K562 (cell line): ENCODE measurements around the gene SLC24A3. TPM values are rescaled to one million over a fixed set of nuclear protein-coding genes. Genes with fewer than 3 reads are reported as not detected.

Source experiments
- ATAC-seq: fragments of 200-7000 bp; cut with Tn5 transposase; 3 replicates; pipeline ENCODE4 v1.9.1; 2020; ENCODE audit warnings: moderate library complexity
- BruUV-seq: library from RNA; stranded (reverse); fragments of 400-500 nt; replicated peaks from 2 replicates; lab custom pipeline; 2021; lab: Mats Ljungman, UMichigan
- CTCF ChIA-PET: fragments of 300-600 bp; formaldehyde crosslinking; extraction: SDS; loops from one replicate; lab custom pipeline; 2021; ENCODE audit warnings: low intra/inter-chr PET ratio; lab: Yijun Ruan, JAX
- POLR2A ChIA-PET: fragments of 300-600, 350-650 bp; sonication (Branson Sonifier 250); formaldehyde crosslinking; extraction: SDS; loops from one replicate; lab custom pipeline; 2021; ENCODE audit warnings: antibody characterized with exemption, inconsistent platforms; lab: Yijun Ruan, JAX
- DNase-seq, 4 experiments: peaks; one replicate each; pipeline versions ENCODE4 v3.0.0 to v3.0.0-alpha.2; 2011 to 2018; ENCODE audit warnings: low spot score in 3 of 4, mixed read lengths in 3 of 4; ENCODE audit errors: extremely low read depth in 1 of 4
- FAIRE-seq: peaks from 2 replicates; lab custom pipeline; 2011; peaks lifted over from hg19 to GRCh38; lab: Jason Lieb, UNC
- H2AFZ ChIP-seq: 2 replicates; pipeline ENCODE4 v1.6.0; 2011; ENCODE audit warnings: low read depth, low read length, control low read depth, inconsistent platforms
- H3K27ac ChIP-seq: fragments of 200-600 bp; 3 replicates; pipeline ENCODE4 v1.8.0; 2011; ENCODE audit warnings: low read depth, mild to moderate bottlenecking, control low read depth, inconsistent platforms, low read length, moderate library complexity, mixed read lengths; ENCODE audit errors: extremely low read depth
- H3K27me3 ChIP-seq, 2 experiments: fragments of 300-600 bp in 1 of 2; 2 replicates in 1 of 2; 3 replicates in 1 of 2; pipeline versions ENCODE4 v1.6.0 to v1.8.0; 2011; ENCODE audit warnings: inconsistent platforms in 2 of 2, low read length in 2 of 2, mild to moderate bottlenecking in 1 of 2, mixed read lengths in 1 of 2, moderate library complexity in 1 of 2; ENCODE audit not compliant: control insufficient read depth in 2 of 2, insufficient read depth in 2 of 2
- H3K36me3 ChIP-seq: fragments of 300-600 bp; 3 replicates; pipeline ENCODE4 v1.8.0; 2011; ENCODE audit warnings: mild to moderate bottlenecking, low read length, inconsistent platforms; ENCODE audit not compliant: control insufficient read depth, insufficient read depth
- H3K4me1 ChIP-seq, 2 experiments: fragments of 200-600 bp in 1 of 2; replicated peaks in 1 of 2; 2 replicates in 1 of 2; 3 replicates in 1 of 2; pipeline versions ENCODE4 v1.5.1 to v1.8.0; 2011; ENCODE audit warnings: inconsistent platforms in 2 of 2, low read length in 2 of 2, mild to moderate bottlenecking in 1 of 2, mixed read lengths in 1 of 2, moderate library complexity in 1 of 2; ENCODE audit not compliant: control insufficient read depth in 2 of 2, insufficient read depth in 2 of 2
- H3K4me2 ChIP-seq: 2 replicates; pipeline ENCODE4 v1.6.1; 2011; ENCODE audit warnings: low read length, control low read depth, inconsistent platforms, mixed read lengths; ENCODE audit not compliant: insufficient read depth
- H3K4me3 ChIP-seq: fragments of 200-600 bp; sonication (generic), shearing (Covaris generic); 2 replicates; pipeline ENCODE4 v1.5.1; 2016; ENCODE audit warnings: control low read depth, inconsistent platforms
- H3K79me2 ChIP-seq: fragments of 200-600 bp; 3 replicates; pipeline ENCODE4 v1.8.0; 2011; ENCODE audit warnings: low read length, inconsistent platforms; ENCODE audit not compliant: control insufficient read depth, insufficient read depth
- H3K9ac ChIP-seq, 2 experiments: 2 replicates each; pipeline versions ENCODE4 v1.6.0 to v1.6.1; 2011; ENCODE audit warnings: low read depth in 2 of 2, low read length in 2 of 2, control low read depth in 1 of 2, inconsistent platforms in 1 of 2, mild to moderate bottlenecking in 1 of 2, mixed read lengths in 1 of 2; ENCODE audit not compliant: insufficient read depth in 1 of 2
- H3K9me1 ChIP-seq: one replicate; pipeline ENCODE4 v1.6.0; 2011; ENCODE audit warnings: inconsistent platforms, mild to moderate bottlenecking, low read length, moderate library complexity; ENCODE audit not compliant: control insufficient read depth, insufficient read depth
- H3K9me3 ChIP-seq: replicated peaks from 2 replicates; pipeline ENCODE4 v1.5.1; 2011; ENCODE audit warnings: low read depth, low read length, inconsistent platforms; ENCODE audit not compliant: control insufficient read depth, insufficient read depth
- H4K20me1 ChIP-seq: replicated peaks from 2 replicates; pipeline ENCODE4 v1.6.1; 2011; ENCODE audit warnings: low read length, inconsistent platforms, mixed read lengths; ENCODE audit not compliant: control insufficient read depth, insufficient read depth
- ARHGAP35 ChIP-seq: fragments of 450-650 bp; IDR thresholded peaks from 2 replicates; pipeline ENCODE4 v1.6.1; 2018; ENCODE audit not compliant: partially characterized antibody
- CEBPB ChIP-seq: fragments of 450-650 bp; IDR thresholded peaks from 2 replicates; pipeline ENCODE4 v1.6.1; 2016; ENCODE audit warnings: missing genetic modification characterization, missing compliant biosample characterization
- HNRNPK ChIP-seq: fragments of 200-400 bp; formaldehyde crosslinking; IDR thresholded peaks from one replicate; pipeline ENCODE4 v1.6.1; 2018; ENCODE audit warnings: mild to moderate bottlenecking, low read depth, low read length; ENCODE audit not compliant: poor library complexity, severe bottlenecking
- KAT7 ChIP-seq: sonication (generic); formaldehyde crosslinking; IDR thresholded peaks from 2 replicates; pipeline ENCODE4 v1.8.0; 2022; ENCODE audit warnings: missing genetic modification reagents, mild to moderate bottlenecking, borderline replicate concordance
- NCOA1 ChIP-seq: fragments of 450-650 bp; IDR thresholded peaks from 2 replicates; pipeline ENCODE4 v1.6.1; 2016; ENCODE audit warnings: low read depth
- PHB2 ChIP-seq: fragments of 450-650 bp; IDR thresholded peaks from 2 replicates; pipeline ENCODE4 v1.6.1; 2017; ENCODE audit warnings: low read depth
- POLR3A ChIP-seq: IDR thresholded peaks from 2 replicates; pipeline ENCODE4 v1.6.1; 2011; ENCODE audit warnings: borderline replicate concordance, mild to moderate bottlenecking, moderate library complexity; ENCODE audit not compliant: insufficient read length, insufficient read depth; ENCODE audit errors: extremely low read depth
- SNIP1 ChIP-seq: fragments of 450-650 bp; IDR thresholded peaks from 2 replicates; pipeline ENCODE4 v1.7.1; 2017; ENCODE audit warnings: low read depth, mild to moderate bottlenecking
- ZNF124 ChIP-seq: sonication (generic); formaldehyde crosslinking; IDR thresholded peaks from 2 replicates; pipeline ENCODE4 v1.8.1; 2022; ENCODE audit warnings: missing genetic modification reagents
- ZNF263 ChIP-seq: sonication (generic); formaldehyde crosslinking; IDR thresholded peaks from 2 replicates; pipeline ENCODE4 v1.8.0; 2022; ENCODE audit warnings: mild to moderate bottlenecking, missing genetic modification reagents, borderline replicate concordance
- ZNF354B ChIP-seq: fragments of 250-450 bp; sonication (Bioruptor Pico); IDR thresholded peaks from 2 replicates; pipeline ENCODE4 v1.4.0; 2020
- WGBS: fragments of 100-300 bp; shearing (Covaris generic); methylation state at CpG from one replicate; pipeline ENCODE4 v1.1.6; 2016; ENCODE audit warnings: low coverage, mixed read lengths; ENCODE audit not compliant: insufficient coverage; ENCODE audit errors: missing lambda C conversion rate; 5-methylcytosine and 5-hydroxymethylcytosine counted together
- in situ Hi-C: fragments of 300-500 bp; cut with MboI; formaldehyde crosslinking; loops from 4 replicates; pipeline ENCODE4 v1.15.0; 2018; ENCODE audit warnings: inconsistent platforms, mixed read lengths
- intact Hi-C: fragments of 100-400 bp; cut with micrococcal nuclease; formaldehyde crosslinking; loops from 2 replicates; pipeline ENCODE4 v1.14.2; 2022
- polyA plus RNA-seq, 8 experiments: library from polyadenylated mRNA; depleted of rRNA in 4 of 8; stranded (reverse) in 5 of 8; unstranded in 3 of 8; fragments of >200 nt; fragmentation: Nextera tagmentation in 2 of 8; fragmentation: Illumina TruSeq in 1 of 8; extraction: Ambion mirVana in 2 of 8; extraction: Trizol in 1 of 8; gene quantifications; 2 replicates each; pipeline versions ENCODE4 v1.2.1 to v1.2.3, GENCODE V29; 2011 to 2014; ENCODE audit warnings: inconsistent platforms in 1 of 8, missing spikeins in 1 of 8
- total RNA-seq, 7 experiments: library from RNA; depleted of rRNA in 6 of 7; stranded (reverse); fragments of >200 nt in 6 of 7; fragmentation: Illumina TruSeq in 2 of 7; extraction: Trizol in 2 of 7; gene quantifications; 2 replicates each; pipeline versions ENCODE4 v1.2.1 to v1.2.3, GENCODE V29; 2011 to 2021; ENCODE audit warnings: low replicate concordance in 1 of 7
- TF ChIP-seq, protein P1 (sequence below): sonication (generic); formaldehyde crosslinking; IDR thresholded peaks from 2 replicates; pipeline ENCODE4 v1.8.1; 2022; ENCODE audit warnings: missing genetic modification reagents
- TF ChIP-seq, protein P2 (sequence below): fragments of 450-650 bp; IDR thresholded peaks from 2 replicates; pipeline ENCODE4 v1.7.1; 2018; ENCODE audit warnings: mild to moderate bottlenecking, low read depth; ENCODE audit not compliant: partially characterized antibody

SLC24A3 gene
- total and polyA plus RNA-seq, 9 of the 15 experiments (the other 6 are each of a cell fraction or from before 2014, with no cell fraction given), result not detected

DNA sequence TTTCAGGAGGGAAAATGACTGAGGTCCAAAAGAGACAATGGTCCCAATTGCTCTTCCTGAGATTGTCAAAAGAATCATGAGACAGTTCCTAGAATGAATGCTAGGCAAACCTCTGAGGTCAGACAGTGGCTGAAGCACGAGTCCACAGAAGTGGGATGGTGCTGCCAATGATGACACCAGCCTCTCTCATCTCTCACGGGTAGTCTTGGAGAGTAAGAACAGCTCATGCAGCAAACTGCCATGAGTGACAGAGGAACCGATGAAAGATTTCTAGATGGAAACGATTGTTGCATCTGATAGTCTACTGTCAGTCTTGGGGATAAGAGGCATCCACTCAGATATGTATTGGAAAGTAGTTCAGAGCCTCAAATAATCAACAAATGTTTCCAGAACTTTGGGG is 188.7 kb downstream of the SLC24A3 start:
- no TSS peak for BruUV-seq
- FAIRE-seq, result no peak
- intact Hi-C loops, result no loop called here

DNA sequence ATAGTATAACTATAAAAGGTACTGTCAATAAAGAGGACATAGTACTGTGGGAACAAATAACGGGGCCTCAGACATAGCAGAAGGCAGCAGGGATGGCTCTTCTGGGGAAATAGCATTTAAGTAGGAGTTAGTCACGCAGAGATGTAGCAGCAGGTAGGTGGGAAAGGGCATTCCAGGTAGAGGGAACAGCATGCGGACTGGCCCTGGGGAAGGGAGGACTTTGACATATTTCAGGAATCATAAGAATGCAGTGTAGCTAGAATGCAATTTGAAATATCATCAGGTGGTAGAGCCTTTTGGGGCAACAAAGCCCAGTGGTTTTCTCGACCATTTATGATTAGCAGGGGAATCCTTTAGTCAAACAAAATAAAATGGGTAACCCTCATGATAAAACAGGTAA is 191.1 kb downstream of the SLC24A3 start:
- in situ Hi-C loops (no loop called here), intact Hi-C loops (no loop called here)
- ATAC-seq (no peak), DNase-seq (no peak), FAIRE-seq (no peak)
- Histone ChIP-seq H3K9me1 (no peaks in the 10 kb centered on the region), H3K9ac (no peak overlapping the region), H3K9me3 (no peaks in the 10 kb centered on the region), H3K36me3 (no peaks in the 10 kb centered on the region), H2AFZ (no peak overlapping the region), H3K4me2 (no peak overlapping the region), H3K27me3 (no peaks in the 10 kb centered on the region), H4K20me1 (no peaks in the 10 kb centered on the region), H3K79me2 (no peaks in the 10 kb centered on the region), H3K27ac (no peak overlapping the region), H3K4me1 (no peaks in the 10 kb centered on the region), H3K4me3 (no peak overlapping the region)
- ChIA-PET CTCF (no interaction called here), POLR2A (no interaction called here)
- 0% methylated on average over 3 of the region's 4 CpGs for WGBS
- BruUV-seq, result no TSS peak
- TF ChIP-seq PHB2 (no peak), ZNF263 (CRISPR knock-in tag) (no peak), CEBPB (tag) (no peak), NCOA1 (no peak), POLR3A (no peak), ARHGAP35 (no peak), HNRNPK (no peak), SNIP1 (no peak), KAT7 (no peak), ZNF124 (CRISPR knock-in tag) (no peak)
- TF ChIP-seq, protein P1, sequence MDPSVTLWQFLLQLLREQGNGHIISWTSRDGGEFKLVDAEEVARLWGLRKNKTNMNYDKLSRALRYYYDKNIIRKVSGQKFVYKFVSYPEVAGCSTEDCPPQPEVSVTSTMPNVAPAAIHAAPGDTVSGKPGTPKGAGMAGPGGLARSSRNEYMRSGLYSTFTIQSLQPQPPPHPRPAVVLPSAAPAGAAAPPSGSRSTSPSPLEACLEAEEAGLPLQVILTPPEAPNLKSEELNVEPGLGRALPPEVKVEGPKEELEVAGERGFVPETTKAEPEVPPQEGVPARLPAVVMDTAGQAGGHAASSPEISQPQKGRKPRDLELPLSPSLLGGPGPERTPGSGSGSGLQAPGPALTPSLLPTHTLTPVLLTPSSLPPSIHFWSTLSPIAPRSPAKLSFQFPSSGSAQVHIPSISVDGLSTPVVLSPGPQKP, result no peak
- TF ChIP-seq, protein P2, sequence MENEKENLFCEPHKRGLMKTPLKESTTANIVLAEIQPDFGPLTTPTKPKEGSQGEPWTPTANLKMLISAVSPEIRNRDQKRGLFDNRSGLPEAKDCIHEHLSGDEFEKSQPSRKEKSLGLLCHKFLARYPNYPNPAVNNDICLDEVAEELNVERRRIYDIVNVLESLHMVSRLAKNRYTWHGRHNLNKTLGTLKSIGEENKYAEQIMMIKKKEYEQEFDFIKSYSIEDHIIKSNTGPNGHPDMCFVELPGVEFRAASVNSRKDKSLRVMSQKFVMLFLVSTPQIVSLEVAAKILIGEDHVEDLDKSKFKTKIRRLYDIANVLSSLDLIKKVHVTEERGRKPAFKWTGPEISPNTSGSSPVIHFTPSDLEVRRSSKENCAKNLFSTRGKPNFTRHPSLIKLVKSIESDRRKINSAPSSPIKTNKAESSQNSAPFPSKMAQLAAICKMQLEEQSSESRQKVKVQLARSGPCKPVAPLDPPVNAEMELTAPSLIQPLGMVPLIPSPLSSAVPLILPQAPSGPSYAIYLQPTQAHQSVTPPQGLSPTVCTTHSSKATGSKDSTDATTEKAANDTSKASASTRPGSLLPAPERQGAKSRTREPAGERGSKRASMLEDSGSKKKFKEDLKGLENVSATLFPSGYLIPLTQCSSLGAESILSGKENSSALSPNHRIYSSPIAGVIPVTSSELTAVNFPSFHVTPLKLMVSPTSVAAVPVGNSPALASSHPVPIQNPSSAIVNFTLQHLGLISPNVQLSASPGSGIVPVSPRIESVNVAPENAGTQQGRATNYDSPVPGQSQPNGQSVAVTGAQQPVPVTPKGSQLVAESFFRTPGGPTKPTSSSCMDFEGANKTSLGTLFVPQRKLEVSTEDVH, result no peak

More for the DNA sequence above, 188.7 kb downstream of the SLC24A3 start:
- 0% methylated on average over 3 of the region's 4 CpGs for WGBS
- Histone ChIP-seq H3K27me3 (no peaks in the 10 kb centered on the region), H3K9me1 (no peaks in the 10 kb centered on the region), H3K36me3 (no peaks in the 10 kb centered on the region), H2AFZ (no peak overlapping the region), H3K27ac (no peak overlapping the region), H4K20me1 (no peaks in the 10 kb centered on the region), H3K4me1 (no peaks in the 10 kb centered on the region), H3K4me2 (no peak overlapping the region), H3K9me3 (no peaks in the 10 kb centered on the region), H3K79me2 (no peaks in the 10 kb centered on the region), H3K9ac (no peak overlapping the region), H3K4me3 (no peak overlapping the region)
- DNase-seq (no peak), ATAC-seq (no peak)
- ChIA-PET POLR2A (no interaction called here), CTCF (no interaction called here)
- in situ Hi-C loops, result no loop called here
- TF ChIP-seq ZNF354B (CRISPR knock-in tag), result no peak
